ENCODE measurements around the gene VWA3A.

- TF ChIP-seq CTCF (IDR thresholded peaks at IDR 0.05) = no peak
- TF ChIP-seq POLR2A (IDR thresholded peaks at IDR 0.05) = no peak
These were observed 38.2 kb downstream of the VWA3A start for GRCh38 chr16:22130528-22130927.

Data from stomach (tissue), 4 donors.